SK-N-SH (cell line): ENCODE data around the gene KDM6B.

ENCODE experiments used
- ELF1 ChIP-seq: IDR thresholded peaks from 2 replicates; pipeline ENCODE4 v1.4.0; 2012
- EP300 ChIP-seq, 2 experiments: IDR thresholded peaks; 2 replicates each; pipeline versions ENCODE4 v1.4.0 to v1.6.1; 2012; ENCODE audit warnings: borderline replicate concordance in 1 of 2, low read depth in 1 of 2, low read length in 1 of 2
- MAX ChIP-seq: IDR thresholded peaks from 2 replicates; pipeline ENCODE4 v1.4.0; 2012; ENCODE audit warnings: low read depth
- NRF1 ChIP-seq: IDR thresholded peaks from 2 replicates; pipeline ENCODE4 v1.6.1; 2012; ENCODE audit warnings: low read depth, mild to moderate bottlenecking, low read length
- POLR2AphosphoS5 ChIP-seq: IDR thresholded peaks from 2 replicates; pipeline ENCODE4 v1.6.1; 2012; ENCODE audit warnings: low read depth, low read length
- RAD21 ChIP-seq: IDR thresholded peaks from 2 replicates; pipeline ENCODE4 v1.6.1; 2012; ENCODE audit warnings: mild to moderate bottlenecking, low read length
- RFX5 ChIP-seq: IDR thresholded peaks from 2 replicates; pipeline ENCODE4 v1.6.1; 2012; ENCODE audit warnings: mild to moderate bottlenecking, improper control_type of control experiment, low read length
- RXRA ChIP-seq: IDR thresholded peaks from 2 replicates; pipeline ENCODE4 v1.4.0; 2012; ENCODE audit warnings: low read depth, mild to moderate bottlenecking, borderline replicate concordance
- SIN3A ChIP-seq: IDR thresholded peaks from 2 replicates; pipeline ENCODE4 v1.6.1; 2012; ENCODE audit warnings: low read depth, mild to moderate bottlenecking, low read length, moderate library complexity, borderline replicate concordance
- SMC3 ChIP-seq: IDR thresholded peaks from 2 replicates; pipeline ENCODE4 v1.6.1; 2012; ENCODE audit warnings: low read depth, low read length, improper control_type of control experiment
- TF ChIP-seq, protein P1 (sequence below): fragments of 200-600 bp; sonication (generic); IDR thresholded peaks from 2 replicates; pipeline ENCODE4 v1.6.1; 2017; ENCODE audit warnings: antibody characterized with exemption, mild to moderate bottlenecking, moderate library complexity

DNA sequence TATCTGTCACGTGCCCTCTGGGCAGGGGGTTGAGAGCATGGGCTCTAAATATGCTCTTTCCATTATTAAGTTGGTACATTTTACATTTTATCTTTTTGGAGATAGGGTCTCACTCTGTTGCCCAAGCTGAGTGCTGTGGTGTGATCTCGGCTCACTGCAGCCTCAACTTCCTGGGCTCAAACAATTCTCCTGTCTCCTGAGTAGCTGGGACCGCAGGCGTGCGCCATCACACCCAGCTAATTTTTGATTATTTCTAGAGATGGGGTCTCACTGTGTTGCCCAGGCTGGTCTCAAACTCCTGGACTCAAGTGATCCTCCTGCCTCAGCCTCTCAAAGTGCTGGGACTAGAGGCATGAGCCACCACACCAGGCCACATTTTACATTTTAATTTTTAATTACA is 43.9 kb upstream of the KDM6B start:
- no peak for TF ChIP-seq SMC3
- TF ChIP-seq RFX5 = no peak
- TF ChIP-seq, protein P1, sequence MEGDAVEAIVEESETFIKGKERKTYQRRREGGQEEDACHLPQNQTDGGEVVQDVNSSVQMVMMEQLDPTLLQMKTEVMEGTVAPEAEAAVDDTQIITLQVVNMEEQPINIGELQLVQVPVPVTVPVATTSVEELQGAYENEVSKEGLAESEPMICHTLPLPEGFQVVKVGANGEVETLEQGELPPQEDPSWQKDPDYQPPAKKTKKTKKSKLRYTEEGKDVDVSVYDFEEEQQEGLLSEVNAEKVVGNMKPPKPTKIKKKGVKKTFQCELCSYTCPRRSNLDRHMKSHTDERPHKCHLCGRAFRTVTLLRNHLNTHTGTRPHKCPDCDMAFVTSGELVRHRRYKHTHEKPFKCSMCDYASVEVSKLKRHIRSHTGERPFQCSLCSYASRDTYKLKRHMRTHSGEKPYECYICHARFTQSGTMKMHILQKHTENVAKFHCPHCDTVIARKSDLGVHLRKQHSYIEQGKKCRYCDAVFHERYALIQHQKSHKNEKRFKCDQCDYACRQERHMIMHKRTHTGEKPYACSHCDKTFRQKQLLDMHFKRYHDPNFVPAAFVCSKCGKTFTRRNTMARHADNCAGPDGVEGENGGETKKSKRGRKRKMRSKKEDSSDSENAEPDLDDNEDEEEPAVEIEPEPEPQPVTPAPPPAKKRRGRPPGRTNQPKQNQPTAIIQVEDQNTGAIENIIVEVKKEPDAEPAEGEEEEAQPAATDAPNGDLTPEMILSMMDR = no peak
- TF ChIP-seq ELF1 = no peak
- no peak for TF ChIP-seq MAX
- TF ChIP-seq POLR2AphosphoS5 = no peak
- TF ChIP-seq NRF1 = no peak
- TF ChIP-seq SIN3A = no peak
- TF ChIP-seq RAD21 = no peak
- no peak for TF ChIP-seq EP300 (IDR thresholded peaks at IDR 0.05; ENCODE audit: borderline replicate concordance in 1 of 2, low read depth in 1 of 2, low read length in 1 of 2)
- no peak for TF ChIP-seq RXRA
